H9 (cell line): ENCODE data around the gene ARSG. TPM values are rescaled to one million over a fixed set of nuclear protein-coding genes. Genes with fewer than 3 reads are reported as not detected.

Source experiments
- DNase-seq: peaks from one replicate; pipeline ENCODE4 v3.0.0-alpha.2; 2017
- H2AFZ ChIP-seq: one replicate; pipeline ENCODE4 v1.6.1; 2013; ENCODE audit warnings: mild to moderate bottlenecking, low read length, control low read depth, moderate library complexity
- H2AK5ac ChIP-seq: 2 replicates; pipeline ENCODE4 v1.6.1; 2013; ENCODE audit warnings: low read length, control low read depth, mixed read lengths; ENCODE audit not compliant: insufficient read length
- H2BK120ac ChIP-seq: one replicate; pipeline ENCODE4 v1.6.1; 2013; ENCODE audit warnings: low read depth, mild to moderate bottlenecking, low read length, control low read depth, inconsistent platforms; ENCODE audit not compliant: poor library complexity, severe bottlenecking
- H2BK12ac ChIP-seq: 2 replicates; pipeline ENCODE4 v1.6.1; 2013; ENCODE audit warnings: low read length, control low read depth, mixed read lengths, low read depth; ENCODE audit not compliant: insufficient read length
- H2BK15ac ChIP-seq: 2 replicates; pipeline ENCODE4 v1.6.1; 2013; ENCODE audit warnings: low read depth, low read length, control low read depth
- H2BK20ac ChIP-seq: one replicate; pipeline ENCODE4 v1.6.1; 2013; ENCODE audit warnings: low read depth, mild to moderate bottlenecking, low read length, control low read depth, inconsistent platforms; ENCODE audit not compliant: poor library complexity, severe bottlenecking
- H2BK5ac ChIP-seq: 2 replicates; pipeline ENCODE4 v1.6.1; 2013; ENCODE audit warnings: low read length, control low read depth, mixed read lengths; ENCODE audit not compliant: insufficient read length
- H3K14ac ChIP-seq: 2 replicates; pipeline ENCODE4 v1.6.1; 2013; ENCODE audit warnings: low read length, control low read depth; ENCODE audit not compliant: insufficient read depth
- H3K18ac ChIP-seq: 2 replicates; pipeline ENCODE4 v1.6.1; 2013; ENCODE audit warnings: low read depth, mild to moderate bottlenecking, mixed read lengths, low read length, control low read depth; ENCODE audit not compliant: insufficient read length
- H3K23ac ChIP-seq: 2 replicates; pipeline ENCODE4 v1.6.1; 2013; ENCODE audit warnings: low read length, control low read depth, mixed read lengths, low read depth; ENCODE audit not compliant: insufficient read length
- H3K23me2 ChIP-seq: 2 replicates; pipeline ENCODE4 v1.6.1; 2013; ENCODE audit warnings: low read depth, mild to moderate bottlenecking, mixed read lengths, low read length, control low read depth; ENCODE audit not compliant: insufficient read length, poor library complexity, severe bottlenecking
- H3K27ac ChIP-seq: 2 replicates; pipeline ENCODE4 v1.5.1; 2013; ENCODE audit warnings: low read length, control low read depth, mixed read lengths, low read depth; ENCODE audit not compliant: insufficient read length
- H3K27me3 ChIP-seq: 2 replicates; pipeline ENCODE4 v1.6.1; 2013; ENCODE audit warnings: low read length, control low read depth, inconsistent platforms; ENCODE audit not compliant: insufficient read depth
- H3K4ac ChIP-seq: 2 replicates; pipeline ENCODE4 v1.6.1; 2013; ENCODE audit warnings: low read depth, mild to moderate bottlenecking, control low read depth, inconsistent platforms, low read length, moderate library complexity
- H3K4me1 ChIP-seq: 2 replicates; pipeline ENCODE4 v1.6.1; 2013; ENCODE audit warnings: low read length, control low read depth, inconsistent platforms; ENCODE audit not compliant: insufficient read depth
- H3K4me2 ChIP-seq: 2 replicates; pipeline ENCODE4 v1.6.1; 2013; ENCODE audit warnings: low read length, control low read depth, mixed read lengths; ENCODE audit not compliant: insufficient read length, insufficient read depth
- H3K56ac ChIP-seq: 2 replicates; pipeline ENCODE4 v1.6.1; 2013; ENCODE audit warnings: low read depth, mild to moderate bottlenecking, mixed read lengths, low read length, control low read depth; ENCODE audit not compliant: insufficient read length
- H3K79me1 ChIP-seq: 2 replicates; pipeline ENCODE4 v1.6.1; 2013; ENCODE audit warnings: low read depth, mild to moderate bottlenecking, moderate library complexity, low read length, control low read depth, inconsistent platforms; ENCODE audit not compliant: insufficient read depth, poor library complexity, severe bottlenecking
- H3K79me2 ChIP-seq: 2 replicates; pipeline ENCODE4 v1.6.1; 2013; ENCODE audit warnings: low read length, control low read depth, inconsistent platforms; ENCODE audit not compliant: insufficient read depth
- H3K9ac ChIP-seq: 2 replicates; pipeline ENCODE4 v1.6.1; 2013; ENCODE audit warnings: low read length, control low read depth, mixed read lengths; ENCODE audit not compliant: insufficient read length; ENCODE audit errors: extremely low read depth
- H3K9me3 ChIP-seq: one replicate; pipeline ENCODE4 v1.6.1; 2013; ENCODE audit warnings: low read depth, low read length, inconsistent platforms; ENCODE audit not compliant: control insufficient read depth
- H3T11ph ChIP-seq: one replicate; pipeline ENCODE4 v1.6.1; 2013; ENCODE audit warnings: mild to moderate bottlenecking, low read length, control low read depth, inconsistent platforms
- H4K20me1 ChIP-seq: one replicate; pipeline ENCODE4 v1.6.1; 2013; ENCODE audit not compliant: control insufficient read depth, insufficient read length, insufficient read depth
- H4K5ac ChIP-seq: 2 replicates; pipeline ENCODE4 v1.6.1; 2013; ENCODE audit warnings: low read depth, mild to moderate bottlenecking, mixed read lengths, low read length, control low read depth; ENCODE audit not compliant: insufficient read length
- H4K8ac ChIP-seq: replicated peaks from 2 replicates; pipeline ENCODE4 v1.6.1; 2013; ENCODE audit warnings: low read length, control low read depth, mixed read lengths, low read depth; ENCODE audit not compliant: insufficient read length
- H4K91ac ChIP-seq: 2 replicates; pipeline ENCODE4 v1.6.1; 2013; ENCODE audit warnings: low read depth, mild to moderate bottlenecking, moderate library complexity, mixed read lengths, low read length, control low read depth; ENCODE audit not compliant: insufficient read length
- H3K27ac Mint-ChIP-seq, 3 experiments: 2 replicates in 2 of 3; 3 replicates in 1 of 3; pipeline ENCODE4 v1.8.0; 2020 to 2021; ENCODE audit warnings: mixed read lengths in 3 of 3, mild to moderate bottlenecking in 1 of 3, moderate library complexity in 1 of 3
- H3K27me3 Mint-ChIP-seq: 2 replicates; pipeline ENCODE4 v1.8.0; 2021; ENCODE audit warnings: low read depth, mild to moderate bottlenecking, moderate library complexity, mixed read lengths
- H3K36me3 Mint-ChIP-seq, 3 experiments: 2 replicates in 2 of 3; 3 replicates in 1 of 3; pipeline ENCODE4 v1.8.0; 2020 to 2021; ENCODE audit warnings: low read depth in 3 of 3, mixed read lengths in 3 of 3; ENCODE audit not compliant: insufficient read depth in 1 of 3
- H3K4me1 Mint-ChIP-seq, 2 experiments: 2 replicates each; pipeline ENCODE4 v1.8.0; 2020; ENCODE audit warnings: mixed read lengths in 2 of 2
- H3K4me3 Mint-ChIP-seq, 2 experiments: 2 replicates in 1 of 2; 3 replicates in 1 of 2; pipeline ENCODE4 v1.8.0; 2020 to 2021; ENCODE audit warnings: mild to moderate bottlenecking in 2 of 2, mixed read lengths in 2 of 2, moderate library complexity in 1 of 2
- H3K9me3 Mint-ChIP-seq, 2 experiments: 2 replicates in 1 of 2; 3 replicates in 1 of 2; pipeline ENCODE4 v1.8.0; 2020; ENCODE audit warnings: mild to moderate bottlenecking in 2 of 2, mixed read lengths in 2 of 2, moderate library complexity in 1 of 2
- CTCF ChIP-seq: fragments of 200-600 bp; sonication (generic); conservative IDR thresholded peaks from 3 replicates; pipeline ENCODE4 v1.8.0; 2021; ENCODE audit warnings: antibody characterized with exemption, mild to moderate bottlenecking
- WGBS: extraction: QIAGEN DNeasy Blood & Tissue Kit; methylation state at CpG from one replicate; pipeline ENCODE4 v1.1.7; 2013; ENCODE audit warnings: missing lambda C conversion rate, low lambda C conversion rate, mixed read lengths; ENCODE audit not compliant: insufficient read length; ENCODE audit errors: extremely low coverage; 5-methylcytosine and 5-hydroxymethylcytosine counted together
- total RNA-seq: library from RNA; stranded (reverse); gene quantifications from 2 replicates; pipeline ENCODE4 v1.2.1, GENCODE V29; 2021

The ARSG gene
- total RNA-seq, 1 experiment from 2014 or later: 3.6 TPM

GRCh38 chr17:68440526-68440925 is 149.2 kb downstream of the ARSG start:
- H3K23ac ChIP-seq: no peak overlapping the region
- H3K9me3 ChIP-seq: no peaks in the 10 kb centered on the region
- H2BK5ac ChIP-seq: no peak overlapping the region
- no peaks in the 10 kb centered on the region for H3K79me2 ChIP-seq
- DNase-seq: no peak
- no peaks in the 10 kb centered on the region; the same call in 1 of the 2 replicates for H3K27me3 ChIP-seq
- no peak overlapping the region for H3K56ac ChIP-seq
- peaks cover 3 to 4% (median 4%) of the 10 kb centered on the region in 3 experiments; a peak in 5 of 7 replicates for H3K36me3 Mint-ChIP-seq
- H3K9ac ChIP-seq: no peak overlapping the region
- no peaks in the 10 kb centered on the region for H3K4me1 ChIP-seq
- H3K27ac ChIP-seq: no peak overlapping the region
- no peak overlapping the region for H3K14ac ChIP-seq
- H3K4ac ChIP-seq: no peak overlapping the region
- no peak overlapping the region for H4K5ac ChIP-seq
- no peak overlapping the region for H2BK20ac ChIP-seq
- H3K4me1 Mint-ChIP-seq: peaks cover 6 to 8% of the 10 kb centered on the region in 2 experiments
- no peaks in the 10 kb centered on the region for H4K20me1 ChIP-seq
- no peak overlapping the region for H2BK12ac ChIP-seq
- H2BK120ac ChIP-seq: no peak overlapping the region
- no peaks in the 10 kb centered on the region for H3K79me1 ChIP-seq
- H3K9me3 Mint-ChIP-seq: no peaks in the 10 kb centered on the region
- no peak overlapping the region for H3K18ac ChIP-seq
- no peak overlapping the region for H2BK15ac ChIP-seq
- H3K4me2 ChIP-seq: no peak overlapping the region
- no peaks in the 10 kb centered on the region for H3K27me3 Mint-ChIP-seq
- no peaks in the 10 kb centered on the region for H3K23me2 ChIP-seq
- no peak overlapping the region for H3T11ph ChIP-seq
- H3K27ac Mint-ChIP-seq: no peak overlapping the region
- no peak overlapping the region for H4K91ac ChIP-seq
- H2AK5ac ChIP-seq: no peak overlapping the region
- no peak overlapping the region for H4K8ac ChIP-seq
- H2AFZ ChIP-seq: no peak overlapping the region
- no CpG with 5 or more reads among the region's 2 CpGs for WGBS
- no peak overlapping the region for H3K4me3 Mint-ChIP-seq
- TF ChIP-seq CTCF: no peak
